WTC11 (cell line): ENCODE results near the gene EXOC1.

Source experiments
- AR ChIP-seq: fragments of 250-450 bp; sonication (Bioruptor Pico); IDR thresholded peaks from 2 replicates; pipeline ENCODE4 v1.9.0; 2021; ENCODE audit warnings: mild to moderate bottlenecking
- CTCF ChIP-seq: fragments of 200-600 bp; IDR thresholded peaks from 2 replicates; pipeline ENCODE4 v1.8.0; 2022; ENCODE audit warnings: antibody characterized with exemption
- FOXK1 ChIP-seq: sonication (generic); formaldehyde crosslinking; IDR thresholded peaks from 2 replicates; pipeline ENCODE4 v1.8.0; 2022; ENCODE audit warnings: mild to moderate bottlenecking, moderate library complexity, missing genetic modification reagents
- KAT7 ChIP-seq: sonication (generic); formaldehyde crosslinking; IDR thresholded peaks from 2 replicates; pipeline ENCODE4 v1.8.1; 2023; ENCODE audit warnings: missing genetic modification reagents, mild to moderate bottlenecking, borderline replicate concordance
- PRDM15 ChIP-seq: sonication (generic); formaldehyde crosslinking; IDR thresholded peaks from 2 replicates; pipeline ENCODE4 v1.8.0; 2022; ENCODE audit warnings: missing genetic modification reagents
- TP53 ChIP-seq: sonication (generic); formaldehyde crosslinking; IDR thresholded peaks from 2 replicates; pipeline ENCODE4 v1.8.1; 2023; ENCODE audit warnings: mild to moderate bottlenecking, missing genetic modification reagents
- ZNF121 ChIP-seq: sonication (generic); formaldehyde crosslinking; IDR thresholded peaks from 2 replicates; pipeline ENCODE4 v1.8.0; 2023; ENCODE audit warnings: missing genetic modification reagents
- TF ChIP-seq, protein P1 (sequence below): sonication (generic); formaldehyde crosslinking; IDR thresholded peaks from 2 replicates; pipeline ENCODE4 v1.8.0; 2022; ENCODE audit warnings: mild to moderate bottlenecking, missing genetic modification reagents

- TF ChIP-seq CTCF: no peak
- TF ChIP-seq, protein P1, sequence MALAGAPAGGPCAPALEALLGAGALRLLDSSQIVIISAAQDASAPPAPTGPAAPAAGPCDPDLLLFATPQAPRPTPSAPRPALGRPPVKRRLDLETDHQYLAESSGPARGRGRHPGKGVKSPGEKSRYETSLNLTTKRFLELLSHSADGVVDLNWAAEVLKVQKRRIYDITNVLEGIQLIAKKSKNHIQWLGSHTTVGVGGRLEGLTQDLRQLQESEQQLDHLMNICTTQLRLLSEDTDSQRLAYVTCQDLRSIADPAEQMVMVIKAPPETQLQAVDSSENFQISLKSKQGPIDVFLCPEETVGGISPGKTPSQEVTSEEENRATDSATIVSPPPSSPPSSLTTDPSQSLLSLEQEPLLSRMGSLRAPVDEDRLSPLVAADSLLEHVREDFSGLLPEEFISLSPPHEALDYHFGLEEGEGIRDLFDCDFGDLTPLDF (CRISPR knock-in tag): no peak
- no peak for TF ChIP-seq PRDM15 (CRISPR knock-in tag)
- TF ChIP-seq AR (CRISPR knock-in tag): no peak
- TF ChIP-seq KAT7 (CRISPR knock-in tag): no peak
- no peak for TF ChIP-seq TP53 (CRISPR knock-in tag)
- no peak for TF ChIP-seq ZNF121 (CRISPR knock-in tag)
- no peak for TF ChIP-seq FOXK1 (CRISPR knock-in tag)
Observed at GRCh38 chr4:55826986-55827385, 26.5 kb upstream of the EXOC1 start.
